Effector CD8-positive, alpha-beta T cell (primary cell): ENCODE data around the gene EBP.

Source experiments
- DNase-seq: peaks from one replicate; lab custom pipeline; 2025; lab: John Stamatoyannopoulos, UW
- total RNA-seq, 4 experiments: gene quantifications; one replicate each; lab custom pipeline; 2026; lab: John Stamatoyannopoulos, UW

EBP gene
- total RNA-seq, result 12.3 to 21.3 (median 16.5) reads per million in 4 experiments

DNA sequence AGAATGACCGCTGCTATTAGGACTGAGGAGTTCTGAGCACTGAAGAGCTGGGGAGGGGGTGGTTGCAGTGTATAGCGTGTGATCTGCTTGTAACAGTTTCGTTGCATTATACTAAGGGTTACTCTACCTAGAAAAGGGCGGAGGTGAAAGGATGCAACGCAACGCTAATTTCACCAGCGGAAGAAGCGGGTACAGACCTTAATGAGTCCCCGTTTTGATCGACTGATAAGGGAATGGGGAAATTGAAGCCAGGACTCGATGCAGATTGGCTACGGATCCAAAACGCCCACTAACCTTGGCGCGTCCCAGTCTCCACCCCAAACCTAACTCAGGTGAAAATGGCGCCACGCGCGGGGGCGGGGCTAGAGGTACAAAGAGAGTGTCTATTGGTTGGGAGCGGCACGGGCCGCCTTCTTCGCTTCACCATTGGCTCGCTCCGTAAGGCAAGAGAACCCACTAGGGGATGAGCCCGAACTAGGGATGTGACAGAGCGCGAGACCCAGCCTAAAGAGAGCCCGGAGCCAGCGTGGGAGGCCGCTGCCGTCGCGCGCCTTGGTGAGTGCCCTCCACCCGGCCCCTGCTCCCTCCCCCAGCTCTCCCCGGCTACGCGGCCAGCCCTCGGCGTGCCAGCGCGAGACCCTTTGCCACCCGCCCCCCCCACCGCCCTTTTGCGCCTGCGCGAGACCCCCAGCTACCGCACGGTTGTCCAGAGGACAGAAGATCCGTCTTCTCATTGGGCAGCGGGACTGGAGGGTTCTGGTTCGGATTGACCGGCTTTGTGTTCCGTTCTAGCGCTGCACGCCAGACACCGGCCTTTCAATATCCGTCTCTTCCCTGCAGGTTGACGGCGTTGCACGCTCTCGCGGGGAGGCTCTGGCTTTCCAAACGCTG lies at the start of gene EBP:
Gene EBP (plus strand): TSS at position 456 of the 891 bp plus-strand sequence. CDS start 1,964 bp downstream, outside the sequence.
- peak; percentile 93 for DNase-seq

DNA sequence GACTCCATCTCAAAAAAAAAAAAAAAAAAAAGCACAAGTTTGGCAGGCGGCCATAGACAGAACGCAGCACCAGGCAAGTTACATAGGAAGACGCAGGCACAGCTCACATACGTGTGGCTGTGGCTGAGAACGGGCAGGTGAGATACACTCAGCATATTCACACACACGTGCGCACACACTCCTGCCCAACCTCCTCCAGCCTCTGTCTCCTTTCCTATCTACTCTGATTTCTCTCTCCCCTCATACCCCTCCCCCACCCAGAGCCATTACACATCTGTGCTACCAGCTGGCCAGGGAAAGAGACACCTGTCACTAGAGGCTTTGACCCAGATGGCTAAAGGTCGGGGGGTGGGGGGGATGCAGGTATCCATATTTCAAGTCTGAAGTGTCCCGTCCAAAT lies 49.4 kb upstream of the EBP start:
- DNase-seq, result no peak

DNA sequence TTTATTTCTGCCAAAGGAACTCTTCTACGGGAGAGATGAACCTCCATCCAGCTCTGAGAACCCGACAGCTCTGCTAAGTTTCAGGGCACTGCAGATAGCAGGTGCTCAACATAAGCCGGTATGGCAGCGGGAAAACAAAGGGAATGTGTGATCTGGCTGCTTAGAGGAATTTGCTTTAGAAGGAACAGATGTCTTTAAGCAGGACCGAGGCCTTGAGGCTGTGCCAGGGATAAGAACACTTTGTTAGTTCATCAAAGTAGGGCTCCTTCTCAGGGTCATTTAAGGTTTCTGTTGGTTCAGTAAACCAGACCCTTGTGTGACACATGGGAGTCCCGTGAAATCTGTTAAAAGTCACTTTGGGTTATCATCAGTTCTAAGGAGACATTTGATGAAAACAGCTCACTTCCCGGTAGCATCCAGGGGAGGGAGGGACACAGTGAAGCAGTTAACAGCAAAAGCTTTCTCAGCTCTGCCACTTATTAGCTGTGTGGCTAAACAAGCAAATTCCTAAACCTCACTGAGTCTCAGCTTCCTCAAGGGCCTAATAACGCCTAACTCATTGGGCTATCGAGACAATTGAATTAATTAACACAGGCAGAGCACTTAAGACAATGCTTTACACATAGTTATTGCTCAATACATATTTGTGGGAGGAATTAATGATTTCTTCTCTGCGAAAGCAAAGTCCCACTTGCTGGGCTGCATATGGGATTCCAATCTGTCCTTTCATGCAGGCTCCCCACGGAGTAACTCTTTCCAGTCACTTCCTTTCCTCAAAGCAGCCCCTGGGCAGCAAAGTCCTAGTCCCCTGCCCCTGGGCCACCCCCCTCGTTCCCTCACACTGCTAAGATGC lies 48.5 kb upstream of the EBP start:
- no peak for DNase-seq

DNA sequence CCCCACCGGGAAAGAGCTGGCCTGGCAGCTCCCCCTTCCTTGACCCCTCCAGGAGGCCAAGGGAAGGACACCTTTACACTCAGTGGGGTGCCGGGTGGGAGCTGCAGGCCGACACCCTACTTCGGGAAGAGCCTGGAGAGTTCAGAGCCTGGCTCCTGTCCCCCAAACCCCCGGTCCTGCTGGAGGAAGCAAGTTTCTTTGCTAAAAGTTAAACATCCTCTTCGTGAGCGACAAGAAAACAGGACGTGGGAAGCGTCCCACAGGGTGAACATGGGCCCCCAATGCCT lies 48.0 kb upstream of the EBP start:
- no peak for DNase-seq

DNA sequence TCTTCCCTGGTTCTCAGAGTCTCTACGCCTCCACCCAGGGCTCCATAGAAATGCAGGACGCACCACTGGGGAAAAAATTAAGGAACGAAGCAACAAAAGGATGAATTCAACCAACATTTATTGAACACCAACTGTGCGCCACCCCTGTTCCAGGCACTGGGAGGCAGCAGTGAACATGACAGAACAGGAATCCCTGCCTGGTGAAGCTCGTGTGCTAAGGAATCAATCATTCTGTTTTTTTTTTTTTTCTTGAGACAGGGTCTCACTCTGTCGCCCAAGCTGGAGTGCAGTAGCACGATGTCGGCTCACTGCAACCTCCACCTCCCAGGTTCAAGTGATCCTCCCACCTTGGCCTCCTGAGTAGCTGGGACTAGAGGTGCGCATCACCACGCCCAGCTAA lies 47.5 kb upstream of the EBP start:
- no peak for DNase-seq

DNA sequence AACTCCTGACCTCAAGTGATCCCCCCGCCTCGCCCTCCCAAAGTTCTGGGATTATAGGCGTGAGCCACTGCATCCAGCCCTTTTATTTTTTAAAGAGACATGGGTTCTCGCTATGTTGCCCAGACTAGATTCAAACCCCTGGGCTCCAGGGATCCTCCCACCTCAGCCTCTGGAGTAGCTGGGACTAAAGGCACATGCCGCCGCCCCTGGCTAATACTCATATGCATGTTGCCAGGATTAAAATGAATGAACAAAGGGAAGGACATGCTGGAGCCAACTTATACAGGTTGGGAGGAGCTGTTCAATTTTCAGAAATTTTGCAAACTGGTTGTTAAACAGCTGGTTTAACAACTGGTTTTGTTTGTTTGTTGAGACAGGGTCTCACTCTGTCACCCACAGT lies 47.0 kb upstream of the EBP start:
- no peak for DNase-seq

DNA sequence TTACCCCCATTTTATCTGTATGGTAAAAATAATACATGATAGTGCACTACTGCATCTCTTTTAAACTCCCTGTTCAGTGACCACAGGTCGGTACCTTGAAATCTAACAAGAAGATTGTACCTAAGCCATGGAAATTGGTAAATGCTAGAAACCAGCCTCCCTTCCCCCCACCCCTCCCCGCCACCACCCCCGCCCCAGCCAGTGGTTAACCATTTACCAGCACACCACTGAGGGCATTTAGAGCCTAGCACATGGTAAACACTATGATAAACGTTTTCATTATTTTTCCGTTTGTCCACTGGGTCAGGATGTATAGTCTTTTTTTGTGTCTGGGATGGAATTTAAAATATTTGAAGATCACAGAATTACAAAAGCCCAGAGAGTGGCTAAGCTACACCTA lies 46.3 kb upstream of the EBP start:
- no peak for DNase-seq

DNA sequence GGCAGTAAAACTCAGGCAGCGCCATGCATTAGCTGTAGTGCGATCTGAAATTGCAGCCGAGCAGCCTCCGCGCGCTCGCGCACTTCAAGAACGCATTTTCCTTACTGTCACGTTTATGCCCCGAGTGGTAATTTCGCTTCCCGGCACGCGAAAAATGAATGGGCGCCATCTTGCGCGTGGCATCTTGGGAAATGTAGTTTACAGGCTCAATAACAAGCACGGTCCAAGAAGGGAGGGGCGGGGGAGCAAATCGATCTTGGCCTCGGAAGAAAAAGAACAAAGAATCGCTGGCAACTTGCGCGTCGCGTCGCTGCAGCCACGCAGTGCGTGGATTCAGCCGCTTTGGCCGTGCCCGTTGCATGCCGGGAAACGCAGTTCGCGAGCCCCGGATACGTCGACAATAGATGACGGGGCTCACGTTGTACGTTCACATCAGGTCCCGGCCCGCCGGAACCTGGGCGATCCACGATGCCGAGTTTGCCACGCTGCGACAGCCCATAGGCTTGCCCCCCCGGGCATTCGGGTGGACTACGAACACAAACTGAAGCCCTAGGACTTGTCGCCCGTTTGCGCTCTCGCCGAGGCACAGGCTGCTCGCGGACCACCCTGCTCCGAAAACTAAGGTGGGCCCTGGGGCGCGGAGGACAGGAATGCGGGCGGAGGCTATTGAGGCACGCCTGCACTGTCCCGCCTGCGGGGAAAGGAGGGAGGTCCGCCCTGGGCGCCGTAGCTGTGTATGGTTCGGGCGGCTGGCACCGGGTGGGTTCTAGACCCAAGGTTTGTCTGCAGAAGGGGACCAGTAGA lies 45.6 kb upstream of the EBP start, which contains the start of gene FTSJ1:
Gene FTSJ1 (plus strand): TSS at position 426 of the 804 bp plus-strand sequence. CDS start 1,849 bp downstream, outside the sequence.
- peak; percentile 83 for DNase-seq

DNA sequence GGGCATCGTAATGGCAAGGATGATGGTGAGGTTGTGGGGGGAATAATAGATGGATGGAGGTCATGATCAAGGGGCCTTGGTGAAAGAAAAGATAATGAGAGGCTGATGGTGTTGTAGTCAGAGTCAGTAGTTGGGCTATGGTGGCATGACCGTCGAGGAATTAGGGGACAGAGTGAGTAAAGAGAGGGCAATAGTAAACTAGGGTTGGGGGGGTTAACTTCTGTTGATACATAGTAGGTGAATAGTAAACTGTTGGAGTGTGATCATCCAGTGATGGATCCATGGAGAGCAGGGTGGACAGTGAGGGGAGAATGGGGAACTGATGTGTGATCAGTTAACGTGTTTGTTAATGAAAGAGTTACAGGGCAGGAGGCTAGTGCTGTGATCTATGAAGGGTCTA lies 44.7 kb upstream of the EBP start:
- DNase-seq, result no peak

DNA sequence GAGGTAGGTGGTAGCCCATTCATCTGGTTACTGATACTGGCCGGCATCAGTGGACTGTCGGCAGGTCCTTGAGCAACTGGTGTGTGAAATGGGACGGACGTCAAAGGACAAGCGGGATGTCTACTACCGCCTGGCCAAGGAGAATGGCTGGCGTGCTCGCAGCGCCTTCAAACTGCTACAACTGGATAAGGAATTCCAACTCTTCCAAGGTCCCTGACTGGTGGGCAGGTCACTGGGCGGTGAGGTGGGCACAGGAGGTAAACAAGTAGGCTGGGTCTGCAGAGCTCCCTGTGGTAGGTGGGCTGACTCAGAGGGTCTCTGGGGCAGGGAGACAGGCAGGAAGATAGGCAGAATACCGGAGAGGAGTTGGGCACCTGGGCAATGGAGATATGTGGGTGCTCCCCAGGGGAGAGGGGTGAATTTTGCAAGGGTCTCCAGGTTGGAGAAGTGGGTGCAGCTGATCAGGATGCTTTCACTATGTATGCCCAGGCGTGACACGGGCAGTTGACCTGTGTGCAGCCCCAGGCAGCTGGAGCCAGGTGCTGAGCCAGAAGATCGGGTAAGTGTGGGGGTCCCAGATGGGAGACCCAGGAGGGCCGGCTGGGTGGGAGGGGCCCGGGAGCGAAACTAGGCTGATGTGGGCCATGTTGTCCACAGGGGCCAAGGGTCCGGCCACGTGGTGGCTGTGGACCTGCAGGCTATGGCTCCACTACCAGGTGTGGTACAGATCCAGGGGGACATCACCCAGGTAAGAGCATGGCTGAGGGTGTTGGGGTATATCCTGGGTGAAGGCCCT lies 43.5 kb upstream of the EBP start:
- no peak for DNase-seq

DNA sequence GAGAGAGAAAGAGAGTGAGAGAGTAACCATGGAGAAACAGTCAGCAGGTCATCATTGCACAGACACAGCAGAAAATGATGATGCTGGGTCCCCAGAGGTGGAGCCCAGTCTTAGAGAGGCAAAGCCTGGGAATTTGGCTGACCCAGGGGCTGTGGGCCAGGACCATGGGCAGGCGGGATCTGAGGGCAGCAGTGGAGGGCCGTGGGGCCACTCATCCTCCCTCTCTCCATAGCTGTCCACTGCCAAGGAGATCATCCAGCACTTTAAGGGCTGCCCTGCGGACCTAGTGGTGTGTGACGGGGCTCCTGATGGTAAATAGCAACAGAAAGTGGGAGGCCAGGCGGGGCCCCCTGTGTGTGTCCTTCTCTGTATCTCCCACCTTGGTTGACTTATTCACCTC lies 42.8 kb upstream of the EBP start:
- DNase-seq, result no peak

DNA sequence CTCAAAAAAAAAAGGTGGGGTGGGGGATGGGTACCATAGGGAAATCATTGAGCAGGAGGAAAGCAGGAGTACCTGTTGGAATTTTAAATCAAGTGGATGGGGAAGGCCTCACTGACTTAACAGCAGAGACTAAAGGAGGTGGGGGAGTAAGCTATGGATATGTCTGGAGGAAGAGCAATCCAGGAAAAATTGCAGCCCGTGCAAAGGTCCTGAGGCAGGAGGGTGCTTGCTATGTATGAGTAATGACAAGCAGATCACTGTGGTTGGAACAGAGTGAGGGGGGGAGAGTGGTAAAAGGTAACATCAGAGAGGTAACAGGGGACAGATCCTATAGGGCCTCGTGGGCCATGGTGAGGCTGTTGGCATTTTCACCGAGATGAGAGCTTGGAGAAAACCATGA lies 41.5 kb upstream of the EBP start:
- no peak for DNase-seq

DNA sequence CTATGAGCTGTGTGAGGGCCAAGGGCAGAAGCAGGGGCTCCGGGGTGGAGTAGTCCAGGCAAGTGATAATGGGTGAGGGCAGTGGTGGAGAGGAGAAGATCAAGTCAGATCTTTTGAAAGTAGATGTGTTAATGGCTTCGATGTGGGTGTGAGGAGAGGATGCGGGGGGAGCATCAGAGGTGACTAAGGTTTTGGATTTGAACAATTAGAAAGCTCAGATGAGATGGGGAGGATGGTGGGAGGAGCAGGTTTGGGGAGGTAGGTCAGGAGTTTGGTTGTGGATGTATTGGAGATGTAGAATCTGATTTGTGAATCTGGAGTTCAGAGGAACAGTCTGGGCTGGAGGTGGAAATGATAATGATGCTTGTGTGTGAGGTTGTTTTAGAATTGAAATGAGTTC lies 41.0 kb upstream of the EBP start:
- DNase-seq, result no peak

DNA sequence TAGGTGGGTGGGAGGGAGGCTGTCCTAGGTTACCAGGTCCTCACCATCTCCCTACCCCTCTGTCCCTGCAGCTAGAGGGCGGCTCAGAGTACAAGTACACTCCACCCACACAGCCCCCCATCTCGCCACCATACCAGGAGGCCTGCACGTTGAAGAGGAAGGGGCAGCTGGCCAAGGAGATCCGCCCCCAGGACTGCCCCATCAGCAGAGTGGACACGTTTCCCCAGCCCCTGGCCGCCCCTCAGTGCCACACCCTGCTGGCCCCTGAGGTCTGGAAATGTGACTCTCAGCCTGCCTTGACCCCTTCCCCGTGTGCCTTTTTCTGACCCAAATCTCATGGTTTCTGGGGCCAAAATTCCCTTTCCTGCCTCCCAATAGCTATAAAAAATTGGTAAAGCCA lies 39.1 kb upstream of the EBP start:
- no peak for DNase-seq

DNA sequence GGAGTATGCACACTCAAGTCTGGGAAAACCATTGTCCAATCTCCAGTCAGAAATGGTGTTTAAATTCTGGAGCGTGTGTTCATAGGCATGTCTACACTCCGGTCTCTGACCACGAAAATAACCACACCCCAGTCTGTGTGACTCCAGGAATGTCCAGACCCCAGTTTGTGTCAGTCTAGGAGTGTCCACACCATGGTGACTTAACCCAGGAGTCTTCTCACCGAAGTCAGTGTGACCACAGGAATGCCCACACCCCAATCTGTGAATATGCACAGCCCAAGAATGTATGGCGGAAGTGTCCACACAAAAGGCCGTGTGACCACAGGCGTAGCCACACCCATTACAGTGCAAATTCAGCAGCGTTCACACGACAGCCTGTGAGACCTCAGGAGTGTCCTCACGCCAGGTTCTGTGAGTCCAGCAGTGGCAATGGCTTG lies 34.2 kb upstream of the EBP start:
- DNase-seq, result no peak

DNA sequence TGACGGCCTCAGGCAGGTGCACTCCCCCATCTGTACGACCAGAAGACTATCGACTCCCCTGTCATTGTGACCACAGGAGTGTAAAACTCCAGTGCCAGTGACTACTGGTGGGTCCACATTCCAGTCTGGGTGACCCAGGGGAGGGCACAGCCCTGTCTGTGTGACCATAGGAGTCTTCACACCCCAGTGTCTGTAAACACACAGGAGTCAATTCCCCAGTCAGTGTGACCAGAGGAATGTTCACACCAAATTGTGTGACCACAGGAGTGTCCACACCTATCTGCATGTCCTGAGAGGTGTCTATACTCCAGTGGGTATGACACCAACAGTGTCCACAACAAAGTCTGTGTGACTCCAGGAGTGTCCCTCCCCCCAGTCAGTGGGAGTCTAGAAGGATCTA lies 33.6 kb upstream of the EBP start:
- no peak for DNase-seq

DNA sequence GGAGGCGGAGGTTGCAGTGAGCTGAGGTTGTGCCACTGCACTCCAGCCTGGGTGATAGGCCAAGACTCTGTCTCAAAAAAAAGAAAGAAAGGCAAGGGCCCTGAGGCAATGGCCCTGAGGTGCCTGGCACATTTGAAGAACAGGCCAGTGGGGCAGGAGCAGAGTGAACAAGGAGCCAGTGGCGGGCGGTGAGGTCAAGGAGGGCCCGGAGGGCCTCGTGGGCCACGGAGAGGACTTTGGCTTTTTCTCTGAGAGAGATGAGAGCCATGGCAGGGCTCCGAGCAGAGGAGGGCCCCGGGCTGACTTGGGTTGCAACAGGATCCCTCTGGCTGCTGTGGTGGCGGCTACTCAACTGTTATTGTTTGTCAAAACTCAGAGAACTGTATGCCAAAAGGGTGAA lies 32.3 kb upstream of the EBP start:
- DNase-seq, result no peak

DNA sequence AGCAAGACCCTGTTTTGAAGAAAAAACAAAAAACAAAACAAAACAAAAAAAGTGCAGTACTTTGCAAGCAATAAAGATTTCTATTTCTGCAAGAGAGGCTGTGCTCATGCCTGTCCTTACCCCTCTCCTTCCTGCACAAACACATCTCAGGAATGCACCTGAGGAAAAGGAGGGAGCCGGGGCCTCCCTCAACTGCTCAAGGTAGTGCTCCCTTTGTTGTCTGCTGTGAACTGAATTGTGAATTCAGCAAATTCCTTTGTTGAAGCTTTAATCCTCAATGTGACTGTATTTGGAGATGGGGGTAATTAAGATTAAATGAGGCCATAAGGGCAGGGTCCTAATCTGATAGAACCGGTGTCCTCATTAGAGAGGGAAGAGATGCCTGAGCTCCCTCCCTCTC lies 31.7 kb upstream of the EBP start:
- no peak for DNase-seq

DNA sequence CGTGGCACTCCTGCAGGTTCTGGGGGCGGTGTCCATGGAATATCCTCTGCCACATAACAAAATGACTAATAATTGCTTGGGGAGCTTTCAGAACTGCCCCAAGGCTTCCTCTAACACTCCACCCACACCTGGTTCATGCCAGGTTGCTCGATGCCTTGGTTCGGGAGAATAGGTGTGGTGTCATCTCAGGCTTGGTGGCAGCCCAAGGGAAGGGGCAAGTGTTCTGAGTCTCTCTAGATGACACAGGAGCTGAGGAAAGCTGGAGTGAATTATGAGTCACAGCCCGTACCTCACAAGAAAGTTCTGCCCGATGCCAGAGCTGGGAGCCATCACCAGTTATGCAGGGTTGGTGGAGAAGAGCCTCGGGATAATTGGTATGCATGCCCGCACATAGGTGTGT lies 30.9 kb upstream of the EBP start:
- no peak for DNase-seq

DNA sequence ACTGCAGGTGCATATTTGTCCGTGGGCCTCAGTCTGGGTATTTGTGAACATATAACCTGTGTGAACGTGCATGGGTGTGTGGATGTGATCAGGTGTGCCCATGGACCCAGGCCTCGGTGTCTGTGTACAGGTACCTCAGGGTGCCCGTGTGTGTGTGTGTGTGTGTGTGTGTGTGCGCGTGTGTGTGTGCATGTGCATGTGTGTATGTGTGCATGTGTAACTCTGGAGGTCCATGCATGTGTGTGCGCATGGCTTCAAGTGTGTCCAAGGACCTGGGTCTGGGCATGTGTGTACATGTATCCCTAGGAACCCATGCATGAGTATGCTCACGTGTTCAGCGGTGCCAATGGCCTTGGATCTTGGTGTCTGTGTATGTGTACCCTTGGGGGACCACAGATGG lies 29.8 kb upstream of the EBP start:
- no peak for DNase-seq

DNA sequence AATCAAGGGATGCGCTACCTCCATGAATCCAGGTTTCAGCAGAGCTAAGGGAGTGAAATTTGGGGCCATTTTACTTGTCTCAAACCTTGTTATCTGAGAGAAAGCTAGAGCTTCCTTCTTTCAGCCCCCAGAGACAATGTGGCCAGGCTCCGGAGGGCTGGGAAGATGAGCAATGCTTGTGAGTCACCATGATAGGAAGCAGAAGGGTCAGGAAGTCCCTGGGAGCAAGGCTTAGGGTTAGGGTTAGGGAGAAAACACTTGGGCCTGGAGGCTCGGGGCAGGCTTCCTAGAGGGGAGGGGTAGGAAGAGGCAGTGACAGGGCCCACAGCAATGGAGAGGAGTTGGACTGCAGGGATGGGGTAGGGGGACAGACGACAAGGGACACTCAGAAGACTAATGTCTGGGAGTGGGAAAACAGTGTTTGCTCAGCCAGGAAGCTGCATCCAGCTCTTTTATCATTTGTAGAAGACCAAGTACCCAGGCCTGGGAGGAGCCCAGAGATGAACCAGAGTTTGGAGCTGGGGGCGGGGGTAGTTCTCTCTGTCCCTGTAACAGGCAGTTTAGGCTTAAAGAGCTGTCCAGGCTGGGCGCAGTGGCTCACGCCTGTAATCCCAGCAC lies 29.2 kb upstream of the EBP start:
- DNase-seq, result no peak
